ENCODE measurements around the gene TBC1D5. TPM values are rescaled to one million over a fixed set of nuclear protein-coding genes. Genes with fewer than 3 reads are reported as not detected.

TBC1D5 gene
- total and polyA plus RNA-seq, 2 donors (not counting 1 experiment from before 2014, with no cell fraction given): 22.6 to 111 TPM

DNA sequence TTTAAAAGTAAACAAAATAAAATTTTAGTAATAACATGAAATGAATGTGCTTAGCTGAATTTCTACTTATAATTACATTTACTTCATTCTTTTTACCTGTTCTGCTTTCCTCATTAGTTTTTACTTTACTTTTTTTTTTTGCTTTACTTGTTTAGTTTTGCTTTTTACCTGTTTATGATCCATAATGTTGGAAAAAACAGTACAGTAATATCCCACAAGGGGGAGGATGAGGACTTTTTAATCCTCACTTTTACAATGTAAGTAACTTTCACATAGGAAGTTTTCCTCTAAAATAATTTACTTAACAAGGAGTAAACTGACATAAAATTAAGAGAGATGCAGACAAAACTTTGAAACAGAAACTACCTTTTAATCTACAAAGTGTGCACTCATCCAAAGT is 268.7 kb downstream of the TBC1D5 start:
- no peak overlapping the region for H3K4me3 ChIP-seq (ENCODE audit: control extremely low read depth in 1 of 5, extremely low read depth in 1 of 5, insufficient read depth in 1 of 5, low read depth in 2 of 5, low read length in 4 of 5)
- H3K9ac ChIP-seq (ENCODE audit: low read length): no peak overlapping the region
- H3K4me1 Mint-ChIP-seq: peaks cover 4% of the 10 kb centered on the region
- POLR2A ChIA-PET: no interaction called here
- CTCF ChIA-PET: interaction anchor here (0.5 to 1.1 kb wide), 3 partner anchors 367 to 639 kb away, joined by 3 to 4 read pairs (median 3); no protein-coding TSS in a partner anchor
- H4K20me1 ChIP-seq (ENCODE audit: control insufficient read depth, insufficient read depth, low read length, poor library complexity, severe bottlenecking): no peaks in the 10 kb centered on the region
- no peaks in the 10 kb centered on the region for H3K27me3 Mint-ChIP-seq
- no peaks in the 10 kb centered on the region for H3K4me1 ChIP-seq (ENCODE audit: control insufficient read depth in 2 of 2, insufficient read depth in 2 of 2, low read length in 2 of 2)
- H3K9me3 Mint-ChIP-seq (ENCODE audit: insufficient read depth): no peaks in the 10 kb centered on the region
- no peak overlapping the region for H2AFZ ChIP-seq (ENCODE audit: insufficient read depth, low read depth, low read length, poor library complexity, severe bottlenecking)
- ATAC-seq (ENCODE audit: low read depth): no peak
- H3K79me2 ChIP-seq (ENCODE audit: control insufficient read depth, insufficient read depth, low read length): no peaks in the 10 kb centered on the region
- H3K9me3 ChIP-seq (ENCODE audit: control extremely low read depth in 1 of 3, control insufficient read depth in 2 of 3, insufficient read depth in 1 of 3, low read length in 2 of 3): no peaks in the 10 kb centered on the region
- H3K27ac ChIP-seq (ENCODE audit: low read length in 2 of 2): no peak overlapping the region
- TF ChIP-seq, protein P1, sequence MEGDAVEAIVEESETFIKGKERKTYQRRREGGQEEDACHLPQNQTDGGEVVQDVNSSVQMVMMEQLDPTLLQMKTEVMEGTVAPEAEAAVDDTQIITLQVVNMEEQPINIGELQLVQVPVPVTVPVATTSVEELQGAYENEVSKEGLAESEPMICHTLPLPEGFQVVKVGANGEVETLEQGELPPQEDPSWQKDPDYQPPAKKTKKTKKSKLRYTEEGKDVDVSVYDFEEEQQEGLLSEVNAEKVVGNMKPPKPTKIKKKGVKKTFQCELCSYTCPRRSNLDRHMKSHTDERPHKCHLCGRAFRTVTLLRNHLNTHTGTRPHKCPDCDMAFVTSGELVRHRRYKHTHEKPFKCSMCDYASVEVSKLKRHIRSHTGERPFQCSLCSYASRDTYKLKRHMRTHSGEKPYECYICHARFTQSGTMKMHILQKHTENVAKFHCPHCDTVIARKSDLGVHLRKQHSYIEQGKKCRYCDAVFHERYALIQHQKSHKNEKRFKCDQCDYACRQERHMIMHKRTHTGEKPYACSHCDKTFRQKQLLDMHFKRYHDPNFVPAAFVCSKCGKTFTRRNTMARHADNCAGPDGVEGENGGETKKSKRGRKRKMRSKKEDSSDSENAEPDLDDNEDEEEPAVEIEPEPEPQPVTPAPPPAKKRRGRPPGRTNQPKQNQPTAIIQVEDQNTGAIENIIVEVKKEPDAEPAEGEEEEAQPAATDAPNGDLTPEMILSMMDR (IDR thresholded peaks at IDR 0.05): no peak
- no peak for TF ChIP-seq EZH2 (IDR thresholded peaks at IDR 0.05; ENCODE audit: borderline replicate concordance, insufficient read depth, low read depth, low read length, poor library complexity, severe bottlenecking)
- DNase-seq: no peak
- H3K27ac Mint-ChIP-seq: no peak overlapping the region
- no peak overlapping the region for H3K4me3 Mint-ChIP-seq
- no peaks in the 10 kb centered on the region for H3K27me3 ChIP-seq (replicated peaks in 1 of 4; ENCODE audit: control extremely low read depth in 1 of 4, control insufficient read depth in 3 of 4, insufficient read depth in 4 of 4, low read length in 3 of 4)
- H3K4me2 ChIP-seq (replicated peaks; ENCODE audit: low read depth, low read length, poor library complexity, severe bottlenecking): no peak overlapping the region
- intact Hi-C loops (cut with micrococcal nuclease): no loop called here
- H3K36me3 ChIP-seq (replicated peaks in 1 of 2; ENCODE audit: control extremely low read depth in 1 of 2, control insufficient read depth in 1 of 2, extremely low read depth in 1 of 2, insufficient read depth in 2 of 2, low read length in 1 of 2): peaks cover 0 to 3% of the 10 kb centered on the region in 2 experiments

DNA sequence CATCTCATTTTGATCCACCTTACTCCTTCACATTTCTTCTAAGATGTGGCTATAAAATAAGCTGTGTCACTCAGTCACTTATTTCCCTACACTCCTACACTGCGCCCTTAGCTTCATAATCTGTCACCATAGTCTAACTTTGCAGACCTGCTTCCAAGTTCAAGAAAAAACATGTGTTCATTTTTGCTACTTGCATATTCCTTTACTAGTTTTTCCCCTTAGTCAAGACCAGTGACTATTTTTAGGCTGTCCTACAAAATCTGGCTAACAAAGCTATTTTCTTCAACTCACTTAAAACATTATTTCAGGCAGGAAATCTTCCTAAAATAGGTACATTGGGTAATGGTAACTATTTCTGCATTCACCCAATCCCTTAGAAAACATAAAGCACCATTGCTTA is 272.5 kb downstream of the TBC1D5 start:
- Mint-ChIP-seq H3K27me3 (no peaks in the 10 kb centered on the region), H3K4me3 (no peak overlapping the region), H3K9me3 (ENCODE audit: insufficient read depth) (no peaks in the 10 kb centered on the region), H3K4me1 (no peaks in the 10 kb centered on the region), H3K27ac (no peak overlapping the region)
- Histone ChIP-seq H3K9me3 (ENCODE audit: control extremely low read depth in 1 of 3, control insufficient read depth in 2 of 3, insufficient read depth in 1 of 3, low read length in 2 of 3) (no peaks in the 10 kb centered on the region), H3K79me2 (ENCODE audit: control insufficient read depth, insufficient read depth, low read length) (peaks cover 5% of the 10 kb centered on the region), H3K4me2 (replicated peaks; ENCODE audit: low read depth, low read length, poor library complexity, severe bottlenecking) (no peak overlapping the region), H3K4me3 (ENCODE audit: control extremely low read depth in 1 of 5, extremely low read depth in 1 of 5, insufficient read depth in 1 of 5, low read depth in 2 of 5, low read length in 4 of 5) (no peak overlapping the region), H4K20me1 (ENCODE audit: control insufficient read depth, insufficient read depth, low read length, poor library complexity, severe bottlenecking) (peaks cover 6% of the 10 kb centered on the region), H3K27ac (ENCODE audit: low read length in 2 of 2) (no peak overlapping the region), H3K4me1 (ENCODE audit: control insufficient read depth in 2 of 2, insufficient read depth in 2 of 2, low read length in 2 of 2) (no peaks in the 10 kb centered on the region), H2AFZ (ENCODE audit: insufficient read depth, low read depth, low read length, poor library complexity, severe bottlenecking) (no peak overlapping the region), H3K36me3 (replicated peaks in 1 of 2; ENCODE audit: control extremely low read depth in 1 of 2, control insufficient read depth in 1 of 2, extremely low read depth in 1 of 2, insufficient read depth in 2 of 2, low read length in 1 of 2) (peaks cover 0 to 5% of the 10 kb centered on the region in 2 experiments), H3K27me3 (replicated peaks in 1 of 4; ENCODE audit: control extremely low read depth in 1 of 4, control insufficient read depth in 3 of 4, insufficient read depth in 4 of 4, low read length in 3 of 4) (no peaks in the 10 kb centered on the region), H3K9ac (ENCODE audit: low read length) (no peak overlapping the region)
- DNase-seq (no peak), ATAC-seq (ENCODE audit: low read depth) (no peak)
- POLR2A ChIA-PET: no interaction called here
- TF ChIP-seq, protein P1 (IDR thresholded peaks at IDR 0.05): no peak
- TF ChIP-seq EZH2 (IDR thresholded peaks at IDR 0.05; ENCODE audit: borderline replicate concordance, insufficient read depth, low read depth, low read length, poor library complexity, severe bottlenecking): no peak
- CTCF ChIA-PET: interaction anchor here (0.7 to 1.1 kb wide), 3 partner anchors 31 to 371 kb away, joined by 3 read pairs; no protein-coding TSS in a partner anchor
- intact Hi-C loops (cut with micrococcal nuclease): no loop called here
- WGBS (ENCODE audit: insufficient coverage): no CpG with 5 or more reads among the region's 1 CpG

Data from B cell (primary cell).